ENCODE results near the gene SYNGR3.
A peak's percentile ranks its signal among the peaks of the same experiment; 100 is the strongest.

SYNGR3 gene

DNA sequence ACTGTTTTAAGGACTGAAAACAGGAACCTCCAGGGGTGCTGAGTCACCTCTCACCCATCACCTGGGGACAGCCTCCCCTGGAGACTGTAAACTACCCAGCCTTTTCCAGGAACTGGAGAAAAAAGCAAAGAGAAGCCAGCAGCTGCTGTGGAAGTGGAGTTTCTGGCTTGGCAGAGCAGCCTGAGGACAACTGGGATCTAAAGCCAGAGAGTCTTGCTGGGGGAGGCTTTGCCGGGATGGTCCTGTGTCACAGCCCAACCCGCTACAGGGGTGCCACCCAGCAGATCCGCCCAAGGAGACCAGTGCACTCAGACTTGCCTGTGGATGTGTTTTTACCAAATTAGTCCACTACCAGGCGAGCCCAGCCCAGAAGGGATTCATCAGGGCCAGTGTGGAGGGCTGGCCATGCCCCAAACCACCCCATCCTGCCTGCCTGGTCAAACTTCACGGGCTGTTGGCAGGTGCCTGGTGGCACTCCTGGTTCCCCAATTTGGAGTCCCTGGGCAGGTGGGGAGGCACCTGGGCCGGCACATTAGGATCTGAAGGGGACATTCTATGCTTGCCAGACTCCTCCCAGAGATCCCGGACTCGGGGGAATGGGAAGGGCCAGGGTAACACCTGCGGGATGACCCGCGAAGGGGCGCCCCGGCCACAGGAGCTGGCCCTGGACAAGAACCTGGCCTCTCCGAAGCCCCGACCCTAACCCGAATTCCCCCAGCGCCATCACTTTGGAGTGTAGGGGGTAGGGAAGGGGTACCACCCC is 47.5 kb upstream of the SYNGR3 start:
- peak overlapping the region; percentile 82 for H2AFZ ChIP-seq (ENCODE audit: low read length)
- no peaks in the 10 kb centered on the region for H3K9me2 ChIP-seq (replicated peaks; ENCODE audit: insufficient read depth, low read length)
- no peaks in the 10 kb centered on the region for H3K4me1 ChIP-seq (ENCODE audit: low read length)
- H3K9ac ChIP-seq (ENCODE audit: low read length): peak overlapping the region; percentile 84
- H3K27ac ChIP-seq (ENCODE audit: low read length): no peak overlapping the region
- peak overlapping the region; percentile 99 for H3K4me3 ChIP-seq (ENCODE audit: low read length)
- no peaks in the 10 kb centered on the region for H3K27me3 ChIP-seq (replicated peaks; ENCODE audit: insufficient read depth, low read length)
- H3F3A ChIP-seq (ENCODE audit: insufficient read depth, low read length): no peaks in the 10 kb centered on the region
- no peaks in the 10 kb centered on the region for H4K20me1 ChIP-seq (ENCODE audit: insufficient read depth, low read length)
- peak overlapping the region; percentile 75 for H3K4me2 ChIP-seq (ENCODE audit: low read depth, low read length)
- TF ChIP-seq EZH2phosphoT487 (IDR thresholded peaks at IDR 0.05; ENCODE audit: low read length) (no peak), EZH2 (optimal IDR thresholded peaks at IDR 0.05; ENCODE audit: low read depth, low read length) (no peak)
- TF ChIP-seq, protein P1, sequence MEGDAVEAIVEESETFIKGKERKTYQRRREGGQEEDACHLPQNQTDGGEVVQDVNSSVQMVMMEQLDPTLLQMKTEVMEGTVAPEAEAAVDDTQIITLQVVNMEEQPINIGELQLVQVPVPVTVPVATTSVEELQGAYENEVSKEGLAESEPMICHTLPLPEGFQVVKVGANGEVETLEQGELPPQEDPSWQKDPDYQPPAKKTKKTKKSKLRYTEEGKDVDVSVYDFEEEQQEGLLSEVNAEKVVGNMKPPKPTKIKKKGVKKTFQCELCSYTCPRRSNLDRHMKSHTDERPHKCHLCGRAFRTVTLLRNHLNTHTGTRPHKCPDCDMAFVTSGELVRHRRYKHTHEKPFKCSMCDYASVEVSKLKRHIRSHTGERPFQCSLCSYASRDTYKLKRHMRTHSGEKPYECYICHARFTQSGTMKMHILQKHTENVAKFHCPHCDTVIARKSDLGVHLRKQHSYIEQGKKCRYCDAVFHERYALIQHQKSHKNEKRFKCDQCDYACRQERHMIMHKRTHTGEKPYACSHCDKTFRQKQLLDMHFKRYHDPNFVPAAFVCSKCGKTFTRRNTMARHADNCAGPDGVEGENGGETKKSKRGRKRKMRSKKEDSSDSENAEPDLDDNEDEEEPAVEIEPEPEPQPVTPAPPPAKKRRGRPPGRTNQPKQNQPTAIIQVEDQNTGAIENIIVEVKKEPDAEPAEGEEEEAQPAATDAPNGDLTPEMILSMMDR (IDR thresholded peaks at IDR 0.05; ENCODE audit: low read length): no peak
- peaks cover 4% of the 10 kb centered on the region for H3K79me2 ChIP-seq (ENCODE audit: low read length)
- no peaks in the 10 kb centered on the region for H3K9me3 ChIP-seq (replicated peaks; ENCODE audit: insufficient read depth, low read length)
- no peak for DNase-seq
- H3K36me3 ChIP-seq (replicated peaks; ENCODE audit: insufficient read depth, low read length): peaks cover 3% of the 10 kb centered on the region; the same call in 1 of the 2 replicates

DNA sequence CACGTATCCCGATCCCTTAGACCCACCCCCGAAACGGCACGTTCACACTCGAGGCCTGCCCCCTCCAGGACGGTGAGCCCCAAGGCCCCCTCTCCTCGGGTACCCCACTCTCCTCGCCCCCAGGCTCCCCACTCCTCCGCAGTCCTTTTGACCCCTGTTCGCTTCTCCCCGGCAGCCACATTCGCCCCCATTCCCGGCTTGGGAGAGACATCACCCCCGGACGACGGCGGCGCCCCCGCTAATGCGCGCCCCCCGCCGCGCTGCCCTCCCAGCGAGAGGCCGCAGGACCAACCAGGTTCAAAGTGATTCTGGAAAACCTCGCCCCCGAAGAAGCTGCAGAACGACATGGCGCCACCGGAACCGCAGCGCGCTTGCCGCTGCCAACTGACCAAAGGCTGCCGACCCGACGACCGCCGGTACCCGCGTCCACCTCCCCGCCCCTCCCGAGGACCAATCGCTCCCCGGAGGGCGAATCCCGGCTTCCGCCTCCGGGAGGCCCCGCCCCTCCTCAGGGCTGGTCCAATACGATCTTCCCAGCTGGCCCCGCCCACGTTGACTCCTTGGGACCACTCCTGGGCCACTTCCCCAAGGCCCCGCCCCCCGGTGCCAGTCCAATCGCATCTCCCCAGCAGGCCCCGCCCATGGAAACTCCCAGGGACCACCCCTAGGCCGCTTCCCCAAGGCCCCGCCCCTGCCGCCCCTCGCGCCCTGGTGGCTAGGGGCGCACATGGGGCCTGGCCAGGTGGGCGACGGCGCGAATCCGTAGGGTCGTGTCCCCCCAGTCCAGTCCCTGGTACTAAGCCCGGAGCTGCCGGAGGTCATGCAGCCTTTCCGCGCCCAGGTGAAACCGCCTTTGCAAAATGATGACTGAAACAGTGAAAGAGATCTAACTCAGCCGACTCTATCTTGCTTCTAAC is 46.7 kb upstream of the SYNGR3 start, which contains the start of gene MSRB1:
Gene MSRB1 (minus strand): TSS at position 390 of the 917 bp plus-strand sequence. CDS start 43 bp downstream, at position 347.
- Histone ChIP-seq H3K4me1 (ENCODE audit: low read length) (no peaks in the 10 kb centered on the region), H3K4me2 (ENCODE audit: low read depth, low read length) (peak within 1 kb of the TSS; percentile 75)

DNA sequence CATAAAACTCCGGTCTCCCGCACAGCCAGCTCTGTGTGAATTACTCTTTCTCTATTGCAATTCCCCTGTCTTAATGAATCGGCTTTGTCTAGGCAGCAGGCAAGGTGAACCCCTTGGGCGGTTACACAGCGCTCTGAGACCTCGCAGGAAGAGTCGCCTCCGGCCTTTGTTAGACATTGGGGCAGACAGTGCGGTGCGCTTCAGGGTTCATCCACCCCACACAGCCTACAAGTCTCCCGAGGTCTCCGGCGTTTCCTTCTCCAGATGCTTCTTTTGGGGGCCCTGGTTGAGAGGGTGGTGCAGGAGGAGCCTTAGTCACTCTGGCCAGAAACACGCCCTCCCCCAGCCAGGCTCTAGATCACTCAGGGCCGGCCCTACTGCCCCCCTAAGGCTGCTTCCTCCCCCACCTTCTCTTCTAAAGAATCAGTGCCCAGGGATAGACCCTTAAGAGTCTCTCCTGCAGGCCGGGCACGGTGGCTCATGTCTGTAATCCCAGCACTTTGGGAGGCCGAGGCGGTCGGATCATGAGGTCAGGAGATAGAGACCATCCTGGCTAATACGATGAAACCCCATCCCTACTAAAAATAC is 45.1 kb upstream of the SYNGR3 start:
- Histone ChIP-seq H3K4me2 (ENCODE audit: low read depth, low read length) (no peak overlapping the region), H3K4me3 (ENCODE audit: low read length) (no peak overlapping the region), H2AFZ (ENCODE audit: low read length) (no peak overlapping the region), H3F3A (ENCODE audit: insufficient read depth, low read length) (no peaks in the 10 kb centered on the region), H3K9me3 (replicated peaks; ENCODE audit: insufficient read depth, low read length) (no peaks in the 10 kb centered on the region), H4K20me1 (ENCODE audit: insufficient read depth, low read length) (no peaks in the 10 kb centered on the region), H3K9ac (ENCODE audit: low read length) (no peak overlapping the region), H3K79me2 (ENCODE audit: low read length) (peaks cover 4% of the 10 kb centered on the region), H3K27ac (ENCODE audit: low read length) (no peak overlapping the region), H3K9me2 (replicated peaks; ENCODE audit: insufficient read depth, low read length) (no peaks in the 10 kb centered on the region), H3K36me3 (replicated peaks; ENCODE audit: insufficient read depth, low read length) (peaks cover 3% of the 10 kb centered on the region; the same call in 1 of the 2 replicates), H3K27me3 (replicated peaks; ENCODE audit: insufficient read depth, low read length) (no peaks in the 10 kb centered on the region), H3K4me1 (ENCODE audit: low read length) (no peaks in the 10 kb centered on the region)
- DNase-seq: no peak
- no peak for TF ChIP-seq EZH2phosphoT487 (IDR thresholded peaks at IDR 0.05; ENCODE audit: low read length)
- TF ChIP-seq EZH2 (optimal IDR thresholded peaks at IDR 0.05; ENCODE audit: low read depth, low read length): no peak
- TF ChIP-seq, protein P1 (IDR thresholded peaks at IDR 0.05; ENCODE audit: low read length): no peak

More for the DNA sequence above, 46.7 kb upstream of the SYNGR3 start, which contains the start of gene MSRB1:
- Histone ChIP-seq H4K20me1 (ENCODE audit: insufficient read depth, low read length) (no peaks in the 10 kb centered on the region), H3F3A (ENCODE audit: insufficient read depth, low read length) (no peaks in the 10 kb centered on the region), H3K9ac (ENCODE audit: low read length) (peak within 1 kb of the TSS; percentile 84), H2AFZ (ENCODE audit: low read length) (peak within 1 kb of the TSS; percentile 82), H3K36me3 (replicated peaks; ENCODE audit: insufficient read depth, low read length) (peaks cover 3% of the 10 kb centered on the region; the same call in 1 of the 2 replicates), H3K9me3 (replicated peaks; ENCODE audit: insufficient read depth, low read length) (no peaks in the 10 kb centered on the region), H3K27ac (ENCODE audit: low read length) (peak within 1 kb of the TSS; percentile 20; the same call in 1 of the 2 replicates), H3K9me2 (replicated peaks; ENCODE audit: insufficient read depth, low read length) (no peaks in the 10 kb centered on the region), H3K4me3 (ENCODE audit: low read length) (peak within 1 kb of the TSS; percentile 99), H3K79me2 (ENCODE audit: low read length) (peaks cover 4% of the 10 kb centered on the region), H3K27me3 (replicated peaks; ENCODE audit: insufficient read depth, low read length) (no peaks in the 10 kb centered on the region)
- DNase-seq: peak; percentile 99
- TF ChIP-seq EZH2phosphoT487 (IDR thresholded peaks at IDR 0.05; ENCODE audit: low read length) (no peak), EZH2 (optimal IDR thresholded peaks at IDR 0.05; ENCODE audit: low read depth, low read length) (no peak)
- TF ChIP-seq, protein P1 (IDR thresholded peaks at IDR 0.05; ENCODE audit: low read length): no peak

All from MM.1S (cell line).